Lung (tissue), 12 donors: ENCODE results near the gene LRRK1. TPM values are rescaled to one million over a fixed set of nuclear protein-coding genes. Genes with fewer than 3 reads are reported as not detected.

Experiments
- ATAC-seq: fragments of 200-7000 bp; cut with Tn5 transposase; one replicate; pipeline ENCODE4 v1.9.1; 2020; ENCODE audit warnings: moderate number of reproducible peaks; ENCODE audit not compliant: insufficient read depth, low FRiP score
- DNase-seq, 3 donors: peaks; one replicate each; pipeline ENCODE4 v3.0.0-alpha.2; 2013 to 2017
- H3K27ac ChIP-seq, 2 donors: one replicate each; pipeline ENCODE4 v1.5.1; 2013; ENCODE audit warnings: mild to moderate bottlenecking in 2 of 2, moderate library complexity in 2 of 2, control low read depth in 1 of 2, inconsistent platforms in 1 of 2, low read depth in 1 of 2, low read length in 1 of 2
- H3K27me3 ChIP-seq, 3 donors: one replicate each; pipeline ENCODE4 v1.5.1; 2013; ENCODE audit warnings: low read length in 2 of 3; ENCODE audit not compliant: control insufficient read depth in 3 of 3, insufficient read depth in 3 of 3
- H3K36me3 ChIP-seq, 4 donors: one replicate each; pipeline ENCODE4 v1.5.1; 2013; ENCODE audit warnings: low read length in 4 of 4, mild to moderate bottlenecking in 1 of 4, moderate library complexity in 1 of 4; ENCODE audit not compliant: control insufficient read depth in 4 of 4, insufficient read depth in 4 of 4
- H3K4me1 ChIP-seq, 5 donors: one replicate each; pipeline ENCODE4 v1.5.1; 2013; ENCODE audit warnings: low read length in 5 of 5, mild to moderate bottlenecking in 2 of 5, moderate library complexity in 1 of 5; ENCODE audit not compliant: control insufficient read depth in 5 of 5, insufficient read depth in 5 of 5
- H3K4me3 ChIP-seq: one replicate; pipeline ENCODE4 v1.5.1; 2013; ENCODE audit warnings: mild to moderate bottlenecking, control low read depth, moderate library complexity
- H3K9ac ChIP-seq, 2 donors: one replicate each; pipeline ENCODE4 v1.5.1; 2013; ENCODE audit warnings: low read length in 2 of 2, control low read depth in 1 of 2; ENCODE audit not compliant: insufficient read depth in 1 of 2
- H3K9me3 ChIP-seq, 4 donors: one replicate each; pipeline ENCODE4 v1.5.1; 2013; ENCODE audit warnings: low read length in 3 of 4, mild to moderate bottlenecking in 1 of 4, moderate library complexity in 1 of 4; ENCODE audit not compliant: control insufficient read depth in 4 of 4, insufficient read depth in 3 of 4
- CTCF ChIP-seq: IDR thresholded peaks from 2 replicates; pipeline ENCODE4 v1.5.1; 2012; ENCODE audit warnings: mild to moderate bottlenecking; ENCODE audit errors: control extremely low read depth, extremely low read depth
- WGBS, 2 donors: extraction: QIAGEN DNeasy Blood & Tissue Kit; methylation state at CpG; one replicate each; pipeline ENCODE4 v1.1.7; 2013; 5-methylcytosine and 5-hydroxymethylcytosine counted together
- polyA plus RNA-seq, 2 donors: library from polyadenylated mRNA; stranded (reverse); fragments of 200-250 nt; gene quantifications; one replicate each; pipeline ENCODE4 v1.2.1, GENCODE V29; 2013
- total RNA-seq, 2 donors: library from RNA; depleted of rRNA in 1 of 2; stranded (reverse); fragments of >200 nt in 1 of 2; gene quantifications; one replicate each; pipeline ENCODE4 v1.2.1, GENCODE V29; 2014 to 2021
- donor health status: control.
- donor health status: control.
- donor health status: Bipolar disorder and iron deficiency.
- donor health status: healthy.
- donor health status: DM: yes; HTN: yes; CAD: no.

The LRRK1 gene
- total and polyA plus RNA-seq, 4 donors: 5.7 to 22.9 (median 9.7) TPM

GRCh38 chr15:100934166-100934565, 15.0 kb downstream of the LRRK1 start:
- Histone ChIP-seq H3K9me3 (peaks cover 0 to 4% (median 1%) of the 10 kb centered on the region in 4 donors), H3K4me3 (no peak overlapping the region), H3K36me3 (no peaks in the 10 kb centered on the region), H3K9ac (no peak overlapping the region), H3K27me3 (no peaks in the 10 kb centered on the region), H3K4me1 (no peaks in the 10 kb centered on the region), H3K27ac (no peak overlapping the region)
- ATAC-seq (no peak), DNase-seq (no peak)
- no peak for TF ChIP-seq CTCF

- no peak for TF ChIP-seq CTCF
- H3K9me3 ChIP-seq: peaks cover 0 to 4% (median 1%) of the 10 kb centered on the region in 4 donors
- H3K9ac ChIP-seq: no peak overlapping the region
- H3K27ac ChIP-seq: no peak overlapping the region
- no peak overlapping the region for H3K4me3 ChIP-seq
- no peaks in the 10 kb centered on the region for H3K36me3 ChIP-seq
- H3K4me1 ChIP-seq: no peaks in the 10 kb centered on the region
- no peaks in the 10 kb centered on the region for H3K27me3 ChIP-seq
- DNase-seq (no peak), ATAC-seq (no peak)
Observed at GRCh38 chr15:100934726-100935125, 15.6 kb downstream of the LRRK1 start.

GRCh38 chr15:100937171-100937570, 18.0 kb downstream of the LRRK1 start:
- DNase-seq (no peak), ATAC-seq (no peak)
- peaks cover 0 to 6% (median 2%) of the 10 kb centered on the region in 4 donors for H3K9me3 ChIP-seq
- no peak overlapping the region for H3K9ac ChIP-seq
- H3K4me1 ChIP-seq: no peaks in the 10 kb centered on the region
- H3K4me3 ChIP-seq: no peak overlapping the region
- WGBS, 2 donors: 60 to 79% methylated on average over 4 of the region's 4 CpGs
- no peak overlapping the region for H3K27ac ChIP-seq
- no peaks in the 10 kb centered on the region for H3K36me3 ChIP-seq
- no peaks in the 10 kb centered on the region for H3K27me3 ChIP-seq
- TF ChIP-seq CTCF: no peak

- Histone ChIP-seq H3K4me3 (no peak overlapping the region), H3K27me3 (no peaks in the 10 kb centered on the region), H3K9me3 (peaks cover 0 to 6% (median 2%) of the 10 kb centered on the region in 4 donors), H3K4me1 (peaks cover 0 to 6% (median 0%) of the 10 kb centered on the region in 5 donors), H3K9ac (no peak overlapping the region), H3K36me3 (no peaks in the 10 kb centered on the region), H3K27ac (no peak overlapping the region)
- TF ChIP-seq CTCF: no peak
- no peak for ATAC-seq
- whole genome bisulfite sequencing, 2 donors: 25 to 62% methylated on average over 4 of the region's 4 CpGs
- DNase-seq: no peak
Observed at GRCh38 chr15:100939791-100940190, 20.6 kb downstream of the LRRK1 start.
